Measurements from ENCODE around the gene TP53BP2.

Gene TP53BP2

DNA sequence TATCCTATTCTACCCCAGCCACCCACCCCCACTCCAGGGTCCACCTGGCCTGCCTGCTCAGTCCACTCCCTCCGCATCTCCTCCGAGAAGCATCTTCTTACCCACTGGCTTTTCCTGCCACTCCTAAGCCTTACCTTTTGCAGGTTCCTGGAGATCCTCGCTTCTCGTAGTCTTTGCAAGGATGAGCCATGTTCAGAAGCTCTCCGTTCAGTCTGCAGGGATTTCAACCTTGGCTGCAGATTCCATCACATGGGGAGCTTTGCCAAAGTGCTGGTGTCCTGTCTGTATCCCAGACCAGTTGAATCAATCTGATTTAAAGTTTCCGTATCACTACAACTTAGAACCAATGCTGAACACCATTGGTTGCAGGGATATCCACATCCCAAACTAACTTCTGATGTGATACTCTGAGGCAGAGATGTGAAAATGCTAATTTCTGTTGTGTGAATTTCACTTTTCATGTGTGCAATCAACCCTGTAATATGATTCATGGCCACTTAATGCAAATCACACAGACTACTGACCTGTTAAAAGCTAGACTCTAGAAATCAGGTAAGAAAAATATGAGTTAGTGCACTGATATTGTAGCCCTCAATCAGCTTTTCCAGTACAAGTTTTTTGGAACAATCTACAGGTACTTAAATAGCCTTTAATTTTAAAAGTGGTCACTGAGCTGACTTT is 71.5 kb downstream of the TP53BP2 start:
- no peak for DNase-seq (ENCODE audit: low read depth)
- H3K4me3 ChIP-seq (ENCODE audit: low read depth, low read length): no peak overlapping the region

DNA sequence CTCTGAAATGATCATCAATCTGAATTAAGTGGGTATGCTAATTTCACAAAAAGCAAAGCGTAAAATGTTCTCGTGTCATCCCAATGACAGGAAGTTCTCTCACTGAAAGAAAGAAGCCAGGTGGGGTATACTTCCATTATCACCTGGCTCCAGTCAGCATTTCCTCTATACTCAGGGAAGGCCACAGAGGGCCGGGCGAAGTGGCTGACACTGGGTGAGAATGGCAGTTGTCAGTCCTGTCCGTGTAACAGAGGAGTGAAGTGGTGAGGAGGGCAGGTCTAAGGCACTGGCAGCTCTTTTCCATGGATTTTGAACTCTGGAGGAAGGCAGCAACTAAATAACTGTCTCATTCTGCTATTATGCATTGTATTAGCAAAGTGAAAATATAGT is 73.0 kb downstream of the TP53BP2 start:
- no peak overlapping the region for H3K4me3 ChIP-seq (ENCODE audit: low read depth, low read length)
- no peak for DNase-seq (ENCODE audit: low read depth)

DNA sequence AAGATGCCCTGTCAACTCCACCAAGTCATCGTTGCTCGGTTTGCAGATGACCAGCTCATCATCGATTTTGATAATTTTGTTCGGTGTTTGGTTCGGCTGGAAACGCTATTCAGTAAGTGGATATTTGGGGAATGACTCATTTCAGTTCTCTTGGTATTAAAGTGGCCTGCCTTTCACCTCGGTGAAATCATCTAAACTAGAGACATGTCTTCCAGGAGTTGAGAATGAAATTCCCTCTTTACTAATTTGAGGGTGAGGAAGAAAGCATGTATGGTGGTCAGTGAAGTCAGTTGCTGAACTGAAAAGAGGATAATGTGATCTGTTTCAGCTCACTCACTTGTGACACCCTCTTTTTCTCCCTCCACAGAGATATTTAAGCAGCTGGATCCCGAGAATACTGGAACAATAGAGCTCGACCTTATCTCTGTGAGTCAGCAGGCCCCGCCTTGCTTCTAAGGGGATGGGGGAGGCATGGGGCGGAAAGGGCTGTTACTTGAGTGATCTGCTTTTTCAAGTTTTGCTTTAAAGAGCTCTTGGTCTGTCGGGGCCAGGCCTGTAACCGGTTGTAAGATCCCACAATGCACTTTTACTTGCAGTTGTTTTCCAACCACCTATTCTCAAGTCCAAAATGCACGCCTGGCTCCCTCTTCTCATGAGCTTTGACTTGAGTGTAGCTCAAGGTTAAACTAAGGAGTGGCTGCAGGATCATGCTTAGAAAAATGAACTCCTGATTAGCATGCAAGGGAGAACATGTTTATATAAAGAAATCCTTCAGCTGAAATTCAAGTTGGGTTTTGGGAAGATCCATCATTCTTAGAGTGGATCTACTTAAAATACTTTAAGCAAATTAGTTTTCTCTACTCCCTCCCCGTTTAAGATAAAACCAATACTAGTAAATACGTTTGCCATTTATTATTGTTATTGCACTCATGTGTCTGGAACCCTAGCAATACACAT is 73.7 kb downstream of the TP53BP2 start:
- H3K4me3 ChIP-seq (ENCODE audit: low read depth, low read length): no peak overlapping the region
- peak; percentile 71 for DNase-seq (ENCODE audit: low read depth)

GRCh38 chr1:223771469-223771813 is 74.3 kb downstream of the TP53BP2 start:
- H3K4me3 ChIP-seq (ENCODE audit: low read depth, low read length): no peak overlapping the region
- no peak for DNase-seq (ENCODE audit: low read depth)

GRCh38 chr1:223770621-223771315 is 75.0 kb downstream of the TP53BP2 start:
- DNase-seq (ENCODE audit: low read depth): no peak

DNA sequence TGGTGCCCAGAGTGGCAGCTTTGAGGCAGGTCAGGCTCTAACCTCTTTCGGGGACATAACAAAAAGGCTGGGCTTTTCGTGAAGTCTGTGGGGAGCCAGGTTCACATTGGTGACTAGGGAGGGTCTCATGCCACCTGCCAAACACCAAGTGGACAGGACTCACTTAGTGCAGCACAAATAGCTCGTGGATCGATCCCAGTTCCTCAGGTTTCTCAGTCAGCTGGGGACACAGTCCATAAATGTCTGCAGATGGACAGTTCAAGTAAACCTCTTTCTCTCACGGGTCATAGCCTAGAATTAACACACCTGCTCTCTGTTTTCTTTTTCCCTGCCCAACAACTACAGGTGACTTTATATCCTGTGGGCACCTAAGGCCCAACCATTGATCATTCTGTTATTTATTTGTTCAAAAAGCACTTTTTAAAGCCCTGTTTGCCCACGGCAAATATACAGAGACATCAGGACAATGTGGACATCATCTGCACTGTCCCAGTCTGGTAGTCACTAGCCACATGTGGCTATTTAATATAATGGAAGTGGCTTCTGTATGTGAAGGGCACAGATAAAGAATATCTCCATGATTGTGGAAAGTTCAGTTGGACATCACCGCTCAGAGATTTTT is 79.9 kb downstream of the TP53BP2 start:
- DNase-seq (ENCODE audit: low read depth): no peak

More at GRCh38 chr1:223770621-223771315, 75.0 kb downstream of the TP53BP2 start:
- H3K4me3 ChIP-seq (ENCODE audit: low read depth, low read length): no peak overlapping the region

DNA sequence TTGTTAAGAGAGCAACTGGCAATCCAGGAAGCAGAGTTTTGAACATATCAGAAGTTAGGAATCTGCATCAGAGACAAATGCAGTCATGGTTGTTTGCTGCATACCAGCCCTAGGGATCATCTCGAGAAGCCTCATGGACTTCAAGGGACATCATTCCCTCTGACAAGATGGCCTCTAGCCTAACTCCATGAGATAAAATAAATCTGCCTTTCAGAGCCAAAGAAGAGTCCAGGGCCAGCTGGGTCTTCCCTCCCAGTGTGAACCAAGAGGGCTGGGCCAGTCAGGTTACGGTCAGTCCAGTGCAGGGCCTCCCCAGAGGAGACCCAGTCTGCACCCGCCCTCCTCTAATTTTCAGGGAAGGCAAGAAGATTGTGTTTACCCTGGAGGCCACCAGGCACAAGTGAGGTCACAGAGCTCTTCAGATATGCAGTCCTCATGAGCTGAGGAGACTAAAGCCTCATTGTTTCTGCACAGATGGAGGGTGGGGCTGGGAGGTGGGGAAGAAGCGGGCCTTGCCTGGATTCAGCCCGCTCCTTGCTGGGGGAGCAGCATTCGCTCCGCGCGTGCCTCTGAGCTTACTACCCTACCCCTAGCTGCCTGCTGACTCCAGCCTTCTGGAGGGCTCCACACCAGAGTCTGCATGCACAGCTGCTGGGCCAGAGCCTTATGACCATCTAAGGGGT is 80.6 kb downstream of the TP53BP2 start:
- DNase-seq (ENCODE audit: low read depth): no peak
- no peak overlapping the region for H3K4me3 ChIP-seq (ENCODE audit: low read depth, low read length)

More for the DNA sequence above, 79.9 kb downstream of the TP53BP2 start:
- no peak overlapping the region for H3K4me3 ChIP-seq (ENCODE audit: low read depth, low read length)

GRCh38 chr1:223763881-223764280 is 81.9 kb downstream of the TP53BP2 start:
- DNase-seq (ENCODE audit: low read depth): no peak
- no peak overlapping the region for H3K4me3 ChIP-seq (ENCODE audit: low read depth, low read length)

GRCh38 chr1:223763251-223763650 is 82.5 kb downstream of the TP53BP2 start:
- DNase-seq (ENCODE audit: low read depth): no peak

GRCh38 chr1:223761411-223761810 is 84.3 kb downstream of the TP53BP2 start:
- no peak for DNase-seq (ENCODE audit: low read depth)
- H3K4me3 ChIP-seq (ENCODE audit: low read depth, low read length): no peak overlapping the region

More at GRCh38 chr1:223763251-223763650, 82.5 kb downstream of the TP53BP2 start:
- no peak overlapping the region for H3K4me3 ChIP-seq (ENCODE audit: low read depth, low read length)

DNA sequence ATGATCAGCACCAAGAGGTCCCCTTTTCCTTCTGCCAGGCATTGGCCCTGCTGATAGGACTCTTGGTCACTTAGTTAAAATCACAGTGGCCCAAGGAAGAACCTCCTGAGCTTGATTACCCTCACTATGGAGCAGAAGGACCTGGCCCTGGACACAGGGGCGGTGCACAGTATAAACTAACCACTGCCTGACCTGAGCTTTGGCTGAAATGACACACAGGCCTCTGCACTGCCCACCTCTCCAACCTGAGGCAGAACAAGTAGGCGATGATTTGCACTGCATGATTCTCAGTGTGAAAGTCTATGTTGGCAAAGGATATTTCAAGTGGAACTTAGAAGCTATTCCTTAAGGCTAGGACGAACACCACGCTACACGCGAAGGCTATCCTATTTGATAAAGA is 84.9 kb downstream of the TP53BP2 start:
- DNase-seq (ENCODE audit: low read depth): no peak
- no peak overlapping the region for H3K4me3 ChIP-seq (ENCODE audit: low read depth, low read length)

- DNase-seq (ENCODE audit: low read depth): no peak
- no peak overlapping the region for H3K4me3 ChIP-seq (ENCODE audit: low read depth, low read length)
Measured at GRCh38 chr1:223759273-223759672, 86.5 kb downstream of the TP53BP2 start.

GRCh38 chr1:223758734-223759133 is 87.0 kb downstream of the TP53BP2 start:
- H3K4me3 ChIP-seq (ENCODE audit: low read depth, low read length): no peak overlapping the region
- no peak for DNase-seq (ENCODE audit: low read depth)

DNA sequence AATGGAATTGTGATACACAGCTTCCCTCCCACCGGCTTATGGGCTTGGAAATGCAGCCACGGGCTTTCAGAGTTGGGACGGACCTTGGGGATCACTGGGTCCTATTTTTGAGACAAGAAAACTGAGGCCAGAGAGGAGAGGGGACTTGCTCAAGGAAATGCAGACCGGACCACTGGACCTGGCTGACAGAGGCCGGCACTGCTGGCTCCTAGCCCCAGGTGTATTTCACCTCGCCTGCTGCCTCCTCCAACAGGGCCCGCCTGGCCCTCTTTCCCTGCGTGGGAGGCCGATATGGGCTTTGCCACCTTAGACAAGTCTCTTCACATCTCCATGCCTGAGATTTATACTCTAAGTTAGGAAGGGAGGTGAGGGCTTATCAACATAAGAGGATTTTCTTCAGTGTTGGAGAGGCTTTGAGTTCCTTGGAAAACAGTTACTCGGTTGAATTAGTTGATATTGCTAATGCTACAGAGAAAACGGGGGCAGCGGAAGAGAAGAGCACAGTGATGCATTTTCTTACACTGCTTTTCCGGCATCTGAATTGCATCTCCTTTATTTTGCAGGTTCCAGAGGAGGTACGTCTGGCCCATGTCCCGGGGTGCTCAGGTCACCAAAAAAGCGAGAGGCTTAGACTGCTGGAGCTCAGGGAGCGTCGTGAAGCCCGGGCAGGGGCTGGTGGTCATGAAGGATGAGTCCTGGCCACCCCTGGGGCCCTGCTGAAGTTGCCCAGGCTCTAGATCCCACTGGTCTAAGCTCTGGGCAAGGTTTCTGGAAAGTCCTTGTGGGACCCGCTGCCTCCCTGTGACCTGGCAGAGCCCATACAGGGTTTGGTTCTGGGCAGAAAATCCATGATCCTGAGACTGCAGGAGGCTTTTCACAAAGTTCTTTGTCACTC is 88.7 kb downstream of the TP53BP2 start:
- DNase-seq (ENCODE audit: low read depth): no peak
- no peak overlapping the region for H3K4me3 ChIP-seq (ENCODE audit: low read depth, low read length)

DNA sequence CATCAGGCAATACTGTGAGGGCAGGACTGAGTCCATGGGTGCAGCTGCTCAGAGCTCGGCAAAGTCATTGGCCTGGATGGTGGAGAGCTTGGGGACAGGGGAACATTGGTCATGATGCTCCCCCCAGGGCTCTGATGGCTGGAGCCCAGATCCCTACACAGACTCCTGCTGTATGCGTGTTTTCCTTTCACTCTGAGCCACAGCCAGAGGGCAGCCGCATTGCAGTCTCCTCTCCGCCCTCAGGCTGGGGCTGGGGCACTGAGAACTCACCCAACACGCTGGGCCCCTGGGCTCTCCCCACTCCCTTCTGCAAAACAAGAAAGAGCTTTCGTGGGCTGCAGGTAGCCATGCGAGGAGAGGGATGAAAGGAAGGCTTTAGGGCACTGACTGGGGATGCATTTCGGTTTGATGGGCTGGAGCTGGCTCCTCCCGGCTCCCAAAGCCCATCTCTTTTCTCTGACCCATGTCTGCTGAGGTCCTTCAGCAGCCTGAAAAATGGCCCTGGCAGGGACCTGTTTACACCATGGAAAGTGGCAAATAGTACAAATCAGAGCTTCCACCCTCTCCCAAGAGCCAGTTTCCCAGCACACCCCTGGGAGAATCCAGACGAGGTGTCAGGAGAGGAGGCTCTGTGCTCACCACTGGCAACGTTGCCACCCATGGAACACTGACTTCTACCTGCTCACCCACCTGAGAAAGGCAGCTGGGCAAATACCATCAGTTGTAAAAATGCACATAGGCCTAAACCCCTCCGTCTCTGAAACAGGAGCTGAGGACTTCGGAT is 89.6 kb downstream of the TP53BP2 start:
- no peak for DNase-seq (ENCODE audit: low read depth)
- no peak overlapping the region for H3K4me3 ChIP-seq (ENCODE audit: low read depth, low read length)

DNA sequence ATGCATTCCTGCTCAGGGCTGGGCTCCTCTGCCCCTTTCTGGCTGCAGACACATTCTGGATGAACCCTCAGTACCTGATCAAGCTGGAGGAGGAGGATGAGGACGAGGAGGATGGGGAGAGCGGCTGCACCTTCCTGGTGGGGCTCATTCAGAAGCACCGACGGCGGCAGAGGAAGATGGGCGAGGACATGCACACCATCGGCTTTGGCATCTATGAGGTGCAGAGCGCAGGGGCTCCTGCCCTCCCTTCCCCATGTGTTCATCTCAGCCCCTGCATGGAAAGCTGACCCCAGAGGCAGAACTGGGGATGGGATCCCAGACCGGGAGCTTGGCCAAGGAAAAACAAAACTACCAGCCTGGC is 90.3 kb downstream of the TP53BP2 start:
- no peak overlapping the region for H3K4me3 ChIP-seq (ENCODE audit: low read depth, low read length)
- no peak for DNase-seq (ENCODE audit: low read depth)

DNA sequence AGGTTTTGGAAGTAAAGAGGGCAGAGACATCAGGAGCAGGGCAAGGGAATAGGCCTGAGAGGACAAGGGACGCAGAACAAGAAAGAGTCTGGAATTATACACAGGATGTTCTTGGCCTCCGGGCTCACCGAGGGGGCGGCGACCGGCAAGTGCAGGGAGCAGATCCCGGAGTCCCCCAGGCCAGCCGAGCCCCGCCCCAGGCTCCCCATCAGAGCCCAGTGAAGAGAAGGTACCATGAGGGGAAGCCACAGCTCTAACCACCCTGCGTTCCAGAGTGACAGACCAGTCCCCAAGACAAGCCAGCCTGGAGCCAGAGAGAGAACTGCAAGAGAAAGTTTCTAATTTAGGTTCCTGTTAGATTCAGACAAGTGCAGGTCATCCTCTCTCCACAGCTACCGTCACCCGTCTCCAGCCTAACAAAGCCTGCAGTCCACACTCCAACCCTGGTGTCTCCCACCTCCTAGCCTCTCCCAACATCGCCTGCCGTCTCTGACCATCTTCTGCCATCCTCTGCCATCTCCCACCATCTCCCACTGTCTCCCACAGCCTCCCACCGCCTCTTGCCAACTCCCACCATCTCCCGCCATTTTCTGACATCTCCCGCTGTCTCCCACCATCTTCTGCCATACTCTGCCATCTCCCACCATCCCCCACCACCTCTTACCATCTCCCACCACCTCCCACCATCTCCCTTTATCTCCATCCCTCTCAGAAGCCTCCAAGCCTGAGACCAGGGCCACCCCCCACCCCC is 90.9 kb downstream of the TP53BP2 start:
- no peak for DNase-seq (ENCODE audit: low read depth)
- no peak overlapping the region for H3K4me3 ChIP-seq (ENCODE audit: low read depth, low read length)

All from skeletal muscle cell (primary cell).